GM19438 (cell line): ENCODE measurements around the gene TASP1.
"Not testable (repeated sequence)": the region's sequence is repeated elsewhere in the genome, so short reads cannot be mapped to it uniquely, and the experiment has no call there.

Experiments used
- ATAC-seq: cut with Tn5 transposase; IDR thresholded peaks from one replicate; pipeline ENCODE4 v1.9.1; 2021; ENCODE audit warnings: low read depth; ENCODE audit not compliant: unreplicated experiment

TASP1 gene

DNA sequence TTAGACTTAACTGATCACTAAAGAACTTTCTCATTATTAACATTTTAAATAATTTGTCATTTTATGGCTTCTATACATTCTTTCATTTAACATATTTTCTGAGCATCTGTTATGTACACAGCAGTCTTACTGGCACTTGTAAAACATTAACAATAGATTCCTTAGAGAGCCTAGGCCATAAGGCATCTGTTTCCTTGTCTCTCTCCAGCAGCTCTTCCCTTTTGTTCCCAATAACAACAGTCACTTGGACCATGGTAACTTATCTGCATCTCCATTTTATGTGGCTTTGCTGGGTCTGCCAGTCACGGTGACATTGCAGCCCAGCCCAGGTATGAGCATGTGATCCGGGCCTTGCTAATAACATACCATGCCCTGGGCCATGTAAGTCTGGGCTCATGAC lies 11.7 kb upstream of the TASP1 start:
- ATAC-seq = no peak

DNA sequence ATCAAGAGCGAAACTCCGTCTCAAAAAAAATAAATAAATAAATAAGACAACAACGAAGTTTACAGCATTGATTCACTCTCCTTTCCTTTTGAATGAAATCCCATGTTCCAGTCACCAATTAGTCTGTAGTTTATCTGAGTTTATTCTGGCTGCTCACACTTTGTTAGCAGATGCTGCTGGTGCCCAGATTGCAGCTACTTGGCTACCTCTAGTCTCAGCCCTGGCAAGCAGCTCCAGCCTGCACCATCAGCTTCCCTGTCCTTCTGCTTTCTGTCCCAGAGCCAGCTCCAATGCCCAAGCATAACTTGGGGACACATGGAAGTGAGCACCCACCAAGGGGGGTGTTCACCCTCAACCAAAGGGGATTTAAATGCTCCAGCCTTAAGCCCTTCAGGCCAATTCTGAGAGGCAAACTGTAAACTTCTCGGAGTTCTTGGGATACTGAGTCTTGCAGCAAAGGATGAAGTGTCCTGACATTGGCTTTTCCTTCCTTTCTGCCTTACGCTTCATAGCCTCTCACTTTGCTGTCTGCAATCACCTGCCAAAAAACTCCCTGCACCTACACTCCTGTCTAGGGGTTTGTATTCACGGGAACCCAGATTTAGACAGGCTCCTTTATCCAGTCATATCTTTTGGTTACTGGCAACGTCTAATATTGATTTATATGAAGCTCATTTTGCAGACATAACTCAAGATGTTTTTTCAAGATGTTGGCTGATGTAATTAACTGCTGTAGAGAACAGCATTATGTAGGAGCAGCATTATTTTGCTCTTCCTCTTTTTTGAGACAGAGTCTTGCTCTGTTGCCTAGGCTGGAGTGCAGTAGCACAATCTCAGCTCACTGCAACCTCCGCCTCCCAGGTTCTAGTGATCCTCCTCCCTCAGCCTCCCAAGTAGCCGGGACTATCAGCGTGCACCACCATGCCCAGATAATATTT lies 9.8 kb upstream of the TASP1 start:
- no peak for ATAC-seq

- ATAC-seq = no peak
These were observed 5.3 kb upstream of the TASP1 start for GRCh38 chr20:13644010-13644409.

DNA sequence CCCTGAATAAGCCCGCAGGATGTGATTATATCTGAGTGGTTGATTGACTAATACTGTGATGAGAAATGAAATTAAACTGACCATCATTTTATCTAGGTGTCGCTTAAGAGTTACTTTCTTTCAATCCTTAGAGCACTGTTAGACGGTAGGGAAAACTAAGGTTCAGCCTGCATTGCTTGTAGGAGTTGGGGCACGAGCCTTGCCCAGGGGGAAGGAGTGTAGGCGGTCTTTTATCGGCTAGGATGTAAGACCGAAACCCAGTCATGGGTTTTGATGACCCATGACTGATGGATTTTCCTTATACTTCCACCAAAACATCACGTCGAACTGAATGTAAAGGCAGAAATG lies 392 bp upstream of the TASP1 start:
- no peak for ATAC-seq

DNA sequence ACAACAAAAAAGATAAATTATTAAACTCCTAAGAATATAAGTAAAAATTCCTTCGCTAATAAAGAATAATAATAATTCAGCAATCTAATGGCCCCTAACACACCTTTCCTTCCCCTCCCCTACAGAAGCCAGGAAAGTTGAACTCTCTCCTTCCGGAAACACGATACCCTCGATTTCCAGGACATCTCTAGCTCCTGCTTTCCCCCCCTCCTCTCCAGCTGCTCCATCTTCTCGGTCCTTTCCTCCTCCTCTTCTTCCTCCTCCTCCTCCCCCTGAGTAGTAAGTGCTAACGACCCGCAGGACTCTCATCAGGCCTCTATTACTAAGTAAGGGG lies 603 bp downstream of the TASP1 start:
- no peak for ATAC-seq

DNA sequence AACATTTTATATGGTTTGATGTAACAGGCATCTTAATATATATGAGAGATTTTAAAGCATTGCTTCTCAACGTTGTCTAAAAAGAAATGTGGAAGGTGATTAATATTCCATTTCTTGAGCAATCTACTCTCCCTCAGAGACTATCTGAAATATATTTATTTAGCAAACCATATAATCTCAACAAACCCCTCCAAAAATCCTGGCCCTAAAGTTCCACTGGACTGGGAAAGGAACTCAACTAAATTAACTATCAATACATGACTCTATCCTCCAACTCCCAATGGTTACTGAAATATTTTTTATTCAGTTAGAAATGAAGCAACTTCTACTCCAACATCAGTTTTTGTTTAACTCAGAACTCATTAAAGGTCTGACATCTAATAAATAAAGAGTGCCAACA lies 6.3 kb downstream of the TASP1 start:
- ATAC-seq = no peak

- ATAC-seq = not testable (repeated sequence)
These were observed 11.2 kb downstream of the TASP1 start for GRCh38 chr20:13627525-13627924.

GRCh38 chr20:13626724-13627123 lies 12.0 kb downstream of the TASP1 start:
- no peak for ATAC-seq

DNA sequence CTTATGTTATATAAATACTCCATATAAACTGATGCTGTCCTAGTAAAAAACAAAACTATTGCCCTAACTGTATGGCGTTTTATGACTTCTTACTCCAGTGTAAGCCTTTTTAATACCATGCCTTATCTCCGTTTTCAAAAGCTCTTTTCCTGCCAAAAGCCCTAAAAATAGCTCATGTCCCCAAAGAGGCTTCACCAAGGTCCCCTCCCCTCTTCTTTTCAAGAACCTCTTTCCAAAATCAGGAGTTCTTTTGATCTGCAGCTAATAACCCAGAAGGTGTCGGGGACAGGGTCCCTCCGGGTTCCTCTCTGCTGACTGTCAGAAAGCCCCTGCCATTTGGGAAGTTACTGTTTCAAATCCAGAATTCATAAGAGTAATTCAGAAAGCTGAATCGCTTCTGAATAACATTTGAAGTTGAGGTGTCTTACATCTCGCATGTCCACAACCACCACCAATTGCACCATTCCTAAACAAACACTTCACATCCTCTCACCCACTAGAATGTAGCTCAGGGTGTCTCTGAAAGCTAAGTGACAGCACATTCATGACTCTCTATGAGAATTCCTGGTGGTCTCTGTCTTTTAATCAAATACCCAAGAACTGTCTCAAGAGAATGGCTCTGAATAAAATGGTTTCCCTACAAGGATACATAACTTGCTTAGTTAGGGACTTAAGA lies 13.3 kb downstream of the TASP1 start:
- ATAC-seq = no peak

DNA sequence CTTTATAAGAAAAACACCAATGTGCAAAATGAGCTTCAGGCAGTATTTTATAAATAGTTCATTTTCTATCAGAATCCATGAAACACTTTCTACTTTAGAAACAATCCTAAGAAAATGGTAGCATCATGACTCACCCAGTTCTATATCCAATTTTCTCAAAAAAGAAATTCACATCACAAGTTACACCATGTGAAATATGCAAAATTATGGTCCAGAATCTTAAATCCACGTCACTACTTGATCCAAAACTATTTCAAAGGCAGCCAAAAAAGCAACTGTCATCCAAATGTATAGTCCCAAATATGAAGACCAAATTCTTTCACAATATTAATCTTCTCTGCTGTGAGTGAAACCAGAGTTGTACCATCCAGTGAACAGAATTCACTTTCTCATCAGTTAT lies 19.3 kb downstream of the TASP1 start:
- ATAC-seq = not testable (repeated sequence)

GRCh38 chr20:13618456-13618855 lies 20.3 kb downstream of the TASP1 start:
- ATAC-seq = not testable (repeated sequence)

GRCh38 chr20:13617585-13617984 lies 21.1 kb downstream of the TASP1 start:
- not testable (repeated sequence) for ATAC-seq

DNA sequence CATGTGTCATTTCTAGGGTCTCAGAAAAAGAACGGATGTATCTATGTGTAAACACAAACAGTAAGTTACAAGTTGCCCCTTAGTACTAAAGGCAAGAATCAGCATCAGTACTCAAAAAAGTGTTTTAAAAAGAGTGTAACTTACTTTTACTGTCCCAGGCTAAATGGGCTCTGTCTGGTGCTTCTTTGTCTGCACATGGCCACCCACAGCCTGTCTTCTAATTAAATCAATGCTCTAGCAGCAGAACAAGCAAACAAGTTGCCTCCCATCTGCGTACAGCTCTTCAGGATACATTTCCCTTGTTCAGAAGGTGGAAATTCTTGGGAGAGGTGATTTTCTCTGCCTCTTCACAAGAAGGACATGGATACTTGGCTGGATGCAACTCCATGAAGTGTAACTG lies 22.0 kb downstream of the TASP1 start:
- not testable (repeated sequence) for ATAC-seq

DNA sequence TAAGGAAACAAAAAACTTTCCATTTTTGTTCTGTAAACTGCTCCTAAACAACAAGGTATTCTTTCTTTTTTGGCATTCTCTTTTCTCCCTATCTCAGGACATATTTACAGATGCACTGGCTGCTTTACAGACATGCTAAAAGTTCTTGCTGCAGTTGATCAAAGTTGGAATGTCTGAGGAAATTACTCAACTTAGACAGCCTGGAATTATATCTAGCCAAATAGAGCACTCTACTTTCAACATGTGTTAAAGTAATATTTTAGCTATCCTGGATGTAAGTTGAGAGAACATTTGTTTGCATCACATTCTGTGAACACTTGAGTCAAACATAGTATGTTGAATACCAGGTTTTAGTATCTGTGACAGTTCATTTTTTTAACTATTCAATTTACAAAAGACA lies 24.8 kb downstream of the TASP1 start:
- ATAC-seq = no peak

DNA sequence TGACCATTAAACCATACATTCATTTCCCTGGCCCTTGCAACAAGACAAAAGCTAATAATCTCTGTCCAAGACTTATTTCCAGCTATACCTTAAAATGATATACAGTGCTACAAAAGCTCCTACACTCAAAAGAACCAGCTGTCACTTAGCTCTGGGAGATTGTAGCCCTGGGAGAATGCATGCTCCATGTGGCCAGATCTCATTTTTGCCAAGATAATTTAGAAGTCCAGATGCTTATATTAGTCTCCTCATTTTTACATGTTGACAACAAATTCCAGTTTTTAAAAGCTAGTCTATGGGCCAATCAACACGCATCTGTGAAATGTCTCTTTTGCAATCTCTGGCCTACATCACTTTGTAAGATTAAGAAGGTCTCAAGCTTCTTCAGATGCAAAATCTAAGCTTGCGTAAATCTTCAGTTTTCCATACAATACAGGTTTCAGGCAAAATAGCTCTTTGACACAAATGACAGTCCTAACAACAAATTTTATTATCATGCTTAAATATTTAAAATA lies 27.1 kb downstream of the TASP1 start:
- no peak for ATAC-seq

- ATAC-seq = no peak
These were observed 28.5 kb downstream of the TASP1 start for GRCh38 chr20:13610184-13610583.

GRCh38 chr20:13608066-13608465 lies 30.7 kb downstream of the TASP1 start:
- no peak for ATAC-seq

- not testable (repeated sequence) for ATAC-seq
These were observed 45.3 kb downstream of the TASP1 start for GRCh38 chr20:13593423-13593822.

- ATAC-seq = no peak
These were observed 50.7 kb downstream of the TASP1 start for GRCh38 chr20:13588049-13588448.

GRCh38 chr20:13587370-13587769 lies 51.4 kb downstream of the TASP1 start:
- no peak for ATAC-seq

- ATAC-seq = no peak
These were observed 52.6 kb downstream of the TASP1 start for GRCh38 chr20:13586133-13586532.

- no peak for ATAC-seq
These were observed 57.3 kb downstream of the TASP1 start for GRCh38 chr20:13581451-13581850.
